PC-3 (cell line): Measurements from ENCODE around the gene ANO7. TPM values are rescaled to one million over a fixed set of nuclear protein-coding genes. Genes with fewer than 3 reads are reported as not detected.

Experiments
- ATAC-seq: fragments of 200-7000 bp; cut with Tn5 transposase; 2 replicates; pipeline ENCODE4 v1.9.1; 2020; ENCODE audit warnings: mild to moderate bottlenecking, moderate library complexity
- BruUV-seq: library from RNA; stranded (reverse); fragments of 400-500 nt; replicated peaks from 2 replicates; lab custom pipeline; 2021; lab: Mats Ljungman, UMichigan
- CTCF ChIA-PET: fragments of 300-600 bp; sonication (Branson Sonifier 250); formaldehyde crosslinking; loops from one replicate; lab custom pipeline; 2022; ENCODE audit warnings: antibody characterized with exemption; lab: Charles Lee
- POLR2A ChIA-PET: fragments of 300-600 bp; sonication (Branson Sonifier 250); formaldehyde crosslinking; loops from one replicate; lab custom pipeline; 2022; ENCODE audit warnings: antibody characterized with exemption; ENCODE audit not compliant: unreplicated experiment; lab: Charles Lee
- DNase-seq: peaks from one replicate; pipeline ENCODE4 v3.0.0-alpha.2; 2015
- H2AFZ ChIP-seq: fragments of 300-600 bp; sonication (generic); 2 replicates; pipeline ENCODE4 v1.6.0; 2016; ENCODE audit warnings: antibody characterized with exemption, low read length
- H3F3A ChIP-seq: fragments of 300-600 bp; sonication (generic); one replicate; pipeline ENCODE4 v1.6.0; 2017; ENCODE audit warnings: antibody characterized with exemption, low read length, control low read depth, mild to moderate bottlenecking; ENCODE audit not compliant: unreplicated experiment
- H3K27ac ChIP-seq: fragments of 300-600 bp; sonication (generic); 2 replicates; pipeline ENCODE4 v1.5.1; 2016; ENCODE audit warnings: mild to moderate bottlenecking, low read length
- H3K27me3 ChIP-seq: fragments of 300-600 bp; sonication (generic); 2 replicates; pipeline ENCODE4 v1.6.1; 2016; ENCODE audit warnings: low read length, mixed read lengths
- H3K36me3 ChIP-seq: fragments of 300-600 bp; sonication (generic); 2 replicates; pipeline ENCODE4 v1.6.1; 2016; ENCODE audit warnings: low read depth, mixed run types, low read length, mixed read lengths
- H3K4me1 ChIP-seq: fragments of 300-600 bp; sonication (generic); 2 replicates; pipeline ENCODE4 v1.5.1; 2016; ENCODE audit warnings: low read length; ENCODE audit not compliant: insufficient read depth
- H3K4me2 ChIP-seq: fragments of 300-600 bp; sonication (generic); 2 replicates; pipeline ENCODE4 v1.6.0; 2016; ENCODE audit warnings: low read length
- H3K4me3 ChIP-seq: fragments of 300-600 bp; sonication (generic); 2 replicates; pipeline ENCODE4 v1.5.1; 2016; ENCODE audit warnings: mild to moderate bottlenecking, low read length, mixed read lengths
- H3K79me2 ChIP-seq: fragments of 300-600 bp; sonication (generic); 2 replicates; pipeline ENCODE4 v1.6.1; 2017; ENCODE audit warnings: low read length, mixed read lengths
- H3K9ac ChIP-seq: fragments of 300-600 bp; sonication (generic); 2 replicates; pipeline ENCODE4 v1.6.0; 2016; ENCODE audit warnings: mild to moderate bottlenecking, low read length
- H3K9me2 ChIP-seq: fragments of 300-600 bp; sonication (generic); replicated peaks from 2 replicates; pipeline ENCODE4 v1.6.1; 2016; ENCODE audit warnings: mixed run types, low read length, mixed read lengths
- H3K9me3 ChIP-seq: fragments of 300-600 bp; sonication (generic); 2 replicates; pipeline ENCODE4 v1.6.1; 2016; ENCODE audit warnings: low read length, mixed read lengths
- H4K20me1 ChIP-seq: fragments of 300-600 bp; sonication (generic); 2 replicates; pipeline ENCODE4 v1.6.1; 2016; ENCODE audit warnings: low read length, mixed read lengths
- CTCF ChIP-seq: fragments of 300-600 bp; sonication (generic); conservative IDR thresholded peaks from 2 replicates; pipeline ENCODE4 v1.5.1; 2017; ENCODE audit warnings: antibody characterized with exemption, low read depth, mild to moderate bottlenecking, low read length
- EZH2 ChIP-seq: fragments of 300-600 bp; sonication (generic); IDR thresholded peaks from one replicate; pipeline ENCODE4 v1.6.1; 2017; ENCODE audit warnings: antibody characterized with exemption, mild to moderate bottlenecking, low read length; ENCODE audit not compliant: unreplicated experiment
- EZH2phosphoT487 ChIP-seq: fragments of 300-600 bp; sonication (generic); IDR thresholded peaks from 2 replicates; pipeline ENCODE4 v1.6.1; 2018; ENCODE audit warnings: mild to moderate bottlenecking, antibody characterized with exemption, low read length, borderline replicate concordance
- intact Hi-C: fragments of 100-400 bp; cut with micrococcal nuclease; formaldehyde crosslinking; loops from 2 replicates; pipeline ENCODE4 v1.9.0; 2023
- total RNA-seq: library from RNA; depleted of rRNA; stranded (reverse); fragments of >200 nt; gene quantifications from 2 replicates; pipeline ENCODE4 v1.2.3, GENCODE V29; 2014

The ANO7 gene
- total RNA-seq, 1 experiment from 2014 or later: 2.6 TPM

- Histone ChIP-seq H3F3A (no peaks in the 10 kb centered on the region), H4K20me1 (no peaks in the 10 kb centered on the region), H3K9me2 (no peaks in the 10 kb centered on the region), H3K27ac (no peak overlapping the region), H3K27me3 (no peaks in the 10 kb centered on the region), H3K9ac (no peak overlapping the region), H2AFZ (no peak overlapping the region), H3K4me2 (no peak overlapping the region), H3K79me2 (peaks cover 6% of the 10 kb centered on the region), H3K36me3 (peaks cover 16% of the 10 kb centered on the region; the same call in 1 of the 2 replicates), H3K4me1 (peaks cover 14% of the 10 kb centered on the region), H3K9me3 (no peaks in the 10 kb centered on the region), H3K4me3 (no peak overlapping the region)
- ChIA-PET CTCF (no interaction called here), POLR2A (no interaction called here)
- intact Hi-C loops: loop anchor here (5.0 to 10.0 kb wide), 2 partner anchors 310 to 373 kb away; no protein-coding TSS in a partner anchor
- no peak for TF ChIP-seq CTCF
- TF ChIP-seq EZH2phosphoT487: no peak
- no peak for TF ChIP-seq EZH2
- BruUV-seq: no TSS peak
- no peak for DNase-seq
- no peak for ATAC-seq
Observed at GRCh38 chr2:241224851-241225438, 36.5 kb downstream of the ANO7 start.

GRCh38 chr2:241225545-241225944 lies 37.1 kb downstream of the ANO7 start:
- no TSS peak for BruUV-seq
- ATAC-seq (no peak), DNase-seq (no peak)
- intact Hi-C loops: loop anchor here (10.0 kb wide), 1 partner anchor 311 kb away; no protein-coding TSS in a partner anchor
- POLR2A ChIA-PET: no interaction called here
- H3K27ac ChIP-seq: no peak overlapping the region
- H3K27me3 ChIP-seq: no peaks in the 10 kb centered on the region
- H3K4me2 ChIP-seq: no peak overlapping the region
- H3K9me3 ChIP-seq: no peaks in the 10 kb centered on the region
- H3K36me3 ChIP-seq: peaks cover 22% of the 10 kb centered on the region; the same call in 1 of the 2 replicates
- no peaks in the 10 kb centered on the region for H3F3A ChIP-seq
- peaks cover 14% of the 10 kb centered on the region for H3K4me1 ChIP-seq
- no peaks in the 10 kb centered on the region for H3K9me2 ChIP-seq
- H4K20me1 ChIP-seq: no peaks in the 10 kb centered on the region
- CTCF ChIA-PET: no interaction called here
- H2AFZ ChIP-seq: no peak overlapping the region
- TF ChIP-seq EZH2phosphoT487: no peak
- TF ChIP-seq EZH2: no peak
- TF ChIP-seq CTCF: no peak
- no peak overlapping the region for H3K9ac ChIP-seq
- H3K4me3 ChIP-seq: no peak overlapping the region
- H3K79me2 ChIP-seq: 0 out of 2 replicates have a peak, but pooled peaks cover under 1% of the 10 kb centered on the region

GRCh38 chr2:241225983-241226382 lies 37.5 kb downstream of the ANO7 start:
- Histone ChIP-seq H3F3A (no peaks in the 10 kb centered on the region), H2AFZ (no peak overlapping the region), H3K4me2 (no peak overlapping the region), H3K27me3 (no peaks in the 10 kb centered on the region), H3K4me3 (no peak overlapping the region), H4K20me1 (no peaks in the 10 kb centered on the region), H3K9me2 (no peaks in the 10 kb centered on the region), H3K9me3 (no peaks in the 10 kb centered on the region), H3K27ac (no peak overlapping the region), H3K79me2 (no peaks in the 10 kb centered on the region), H3K9ac (no peak overlapping the region), H3K4me1 (peaks cover 14% of the 10 kb centered on the region), H3K36me3 (peaks cover 26% of the 10 kb centered on the region; the same call in 1 of the 2 replicates)
- DNase-seq: no peak
- ATAC-seq: no peak
- POLR2A ChIA-PET: no interaction called here
- BruUV-seq: no TSS peak
- TF ChIP-seq CTCF: no peak
- no peak for TF ChIP-seq EZH2phosphoT487
- TF ChIP-seq EZH2: no peak
- CTCF ChIA-PET: no interaction called here
- intact Hi-C loops: loop anchor here (10.0 kb wide), 1 partner anchor 311 kb away; no protein-coding TSS in a partner anchor
